NCI-H69 (cell line): ENCODE data around the gene SLC38A10.
"Not testable (repeated sequence)": the region's sequence is repeated elsewhere in the genome, so short reads cannot be mapped to it uniquely, and the experiment has no call there.

Source experiments
- DNase-seq: peaks from one replicate; lab custom pipeline; 2025; lab: John Stamatoyannopoulos, UW

SLC38A10 gene

GRCh38 chr17:81312624-81313325 is 17.7 kb upstream of the SLC38A10 start:
- no peak for DNase-seq

GRCh38 chr17:81311946-81312345 is 16.8 kb upstream of the SLC38A10 start:
- DNase-seq, result no peak

GRCh38 chr17:81310949-81311550 is 15.9 kb upstream of the SLC38A10 start:
- no peak for DNase-seq

GRCh38 chr17:81309859-81310839 is 15.0 kb upstream of the SLC38A10 start:
- DNase-seq, result no peak

DNA sequence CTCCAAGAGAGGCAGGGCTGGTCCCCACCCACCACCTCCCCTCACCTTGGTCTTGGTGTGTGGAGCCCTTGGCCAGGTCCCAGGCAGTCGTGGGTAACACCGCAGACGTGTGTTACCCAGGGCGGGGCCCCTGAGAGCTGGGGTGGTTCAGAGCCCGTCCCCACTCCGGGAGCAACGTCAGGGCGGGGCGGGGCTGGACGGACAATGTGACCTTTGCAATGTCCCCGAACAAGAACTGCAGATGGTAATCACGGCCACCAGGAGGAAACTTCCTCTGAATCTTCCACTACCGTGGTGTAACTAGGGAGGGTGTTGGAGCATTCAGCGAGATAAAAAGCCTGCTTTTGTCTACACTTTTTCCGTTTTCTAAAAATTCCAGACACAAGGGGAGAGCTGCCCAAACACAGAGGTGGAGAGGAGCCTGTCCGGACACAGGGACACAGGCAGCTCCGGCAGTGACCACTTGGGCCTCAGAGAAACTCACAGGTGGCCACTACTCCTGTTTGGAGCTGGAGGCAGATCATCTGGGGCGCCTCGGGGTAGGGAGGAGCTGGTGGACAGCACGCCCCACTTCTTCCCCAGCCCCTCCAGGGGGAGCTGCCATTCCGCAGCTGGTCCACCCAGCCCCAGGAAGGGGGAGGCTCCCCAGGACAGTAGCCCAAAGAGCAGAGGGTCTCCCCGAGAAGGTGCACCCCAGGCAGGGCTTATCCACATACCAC is 14.2 kb upstream of the SLC38A10 start:
- DNase-seq, result peak; percentile 70

GRCh38 chr17:81308784-81309139 is 13.7 kb upstream of the SLC38A10 start:
- not testable (repeated sequence) for DNase-seq

DNA sequence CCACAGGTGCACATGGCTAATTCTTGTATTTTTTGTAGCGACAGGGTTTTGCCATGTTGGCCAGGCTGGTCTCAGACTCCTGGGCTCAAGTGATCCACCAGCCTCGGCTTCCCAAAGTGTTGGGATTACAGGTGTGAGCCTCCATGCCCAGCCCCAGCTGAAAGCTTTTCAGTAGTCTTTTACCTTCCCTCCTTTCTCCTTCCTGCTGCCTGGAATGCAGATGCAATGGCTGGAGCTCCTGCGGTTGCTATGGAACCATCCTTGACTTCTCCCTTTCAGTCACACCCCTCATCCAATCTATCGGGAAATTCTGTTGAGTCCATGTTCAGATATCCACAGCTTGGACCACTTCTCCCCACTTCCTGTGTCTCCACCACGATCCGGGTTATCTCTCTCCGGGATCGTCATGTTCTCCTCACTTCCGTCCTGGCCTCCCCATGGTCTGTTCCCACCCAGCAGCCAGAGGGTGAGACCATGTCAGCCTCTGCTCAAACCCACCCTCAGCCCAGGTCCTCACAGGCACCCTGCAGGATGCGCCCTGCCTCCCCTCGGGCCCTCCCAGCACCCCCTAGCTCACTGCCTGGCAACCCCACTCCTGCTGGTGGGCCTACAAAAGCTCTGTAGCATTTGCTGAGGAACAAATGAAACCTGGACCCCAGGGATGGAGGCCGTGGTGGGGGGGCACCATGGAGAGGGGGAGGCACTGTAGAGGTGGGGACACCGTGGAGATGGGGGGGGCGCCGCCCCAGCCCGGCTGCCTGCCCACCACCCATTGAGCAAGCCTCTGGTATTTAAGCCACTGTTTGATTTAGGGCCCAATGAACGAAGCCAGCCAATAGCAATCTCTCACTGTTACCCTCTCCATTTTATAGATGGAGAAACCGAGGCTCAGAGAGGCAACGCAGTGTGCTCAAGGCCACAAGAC is 12.8 kb upstream of the SLC38A10 start:
- DNase-seq, result no peak

DNA sequence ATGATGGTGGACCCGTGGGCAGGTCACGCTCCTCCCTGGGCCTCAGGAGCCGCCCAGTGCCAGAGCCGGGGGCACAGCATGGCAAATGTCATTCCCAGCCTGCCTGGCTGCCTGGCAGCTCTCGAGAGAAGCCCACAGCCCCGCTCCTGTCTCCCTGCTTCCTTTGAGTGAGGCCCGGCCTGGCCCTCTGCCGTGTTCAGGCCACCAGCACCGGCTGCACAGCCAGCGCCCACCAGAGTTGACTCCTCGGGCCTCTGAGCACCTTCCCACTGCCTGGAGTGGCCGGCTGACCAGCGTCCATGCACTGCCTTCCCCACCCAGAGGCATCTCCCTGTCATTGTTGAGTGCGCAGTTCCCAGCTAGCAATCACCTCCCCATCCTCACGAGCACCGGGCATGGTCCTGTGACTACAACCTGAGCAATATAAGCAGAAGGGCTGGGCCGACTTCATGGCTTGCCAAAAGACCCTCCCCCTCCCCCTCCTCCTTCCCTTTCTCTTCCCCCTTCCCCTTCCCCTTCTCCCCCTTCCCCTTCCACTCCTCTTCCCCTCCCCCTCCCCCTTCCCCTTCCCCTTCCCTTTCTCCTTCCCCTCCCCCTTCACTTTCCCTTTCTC is 11.9 kb upstream of the SLC38A10 start:
- DNase-seq, result peak; percentile 46

GRCh38 chr17:81306491-81306890 is 11.4 kb upstream of the SLC38A10 start:
- no peak for DNase-seq

GRCh38 chr17:81305051-81305630 is 10.0 kb upstream of the SLC38A10 start:
- DNase-seq, result no peak

DNA sequence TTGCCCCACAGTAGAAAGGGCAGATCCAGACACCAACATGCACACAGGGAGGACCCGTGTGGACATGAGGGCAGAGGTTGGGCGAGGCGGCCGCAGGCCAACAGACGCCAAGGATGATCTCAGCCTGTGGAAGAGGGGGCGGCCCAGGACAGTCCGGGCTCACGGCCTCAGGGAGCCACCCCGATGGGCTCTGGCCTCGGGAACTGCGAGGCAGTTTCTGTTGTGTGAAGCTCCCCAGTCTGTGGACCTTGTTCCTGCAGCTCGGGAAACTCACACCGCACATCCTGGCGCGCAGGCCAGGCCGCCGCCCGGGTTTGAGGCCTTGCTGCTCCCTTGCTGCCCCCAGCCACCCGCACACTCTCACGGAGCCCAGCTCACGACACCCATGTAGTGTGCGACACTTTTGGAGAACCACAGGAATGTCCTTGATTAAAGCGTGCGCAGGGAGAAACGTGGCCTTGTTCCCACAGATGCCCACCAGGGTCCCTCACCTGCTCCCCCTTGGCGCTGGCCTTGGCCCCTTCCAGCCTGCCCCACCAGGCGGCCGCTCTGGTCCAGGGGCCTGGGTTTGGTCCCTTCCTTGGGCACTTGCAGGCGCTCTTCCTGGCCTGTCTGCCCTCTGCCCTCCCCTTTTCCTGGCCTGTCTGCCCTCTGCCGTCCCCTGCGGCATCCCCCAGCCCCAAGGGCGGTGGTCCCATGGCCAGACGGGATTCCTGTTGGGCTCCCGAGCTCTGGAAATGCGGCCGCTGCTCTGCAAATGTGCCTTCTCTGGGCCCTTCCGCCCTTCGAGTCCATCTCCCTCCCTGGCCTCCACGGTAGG is 9.3 kb upstream of the SLC38A10 start:
- no peak for DNase-seq

- no peak for DNase-seq
Measured at GRCh38 chr17:81303385-81303784, 8.3 kb upstream of the SLC38A10 start.

- DNase-seq, result no peak
Measured at GRCh38 chr17:81302861-81303333, 7.8 kb upstream of the SLC38A10 start.

DNA sequence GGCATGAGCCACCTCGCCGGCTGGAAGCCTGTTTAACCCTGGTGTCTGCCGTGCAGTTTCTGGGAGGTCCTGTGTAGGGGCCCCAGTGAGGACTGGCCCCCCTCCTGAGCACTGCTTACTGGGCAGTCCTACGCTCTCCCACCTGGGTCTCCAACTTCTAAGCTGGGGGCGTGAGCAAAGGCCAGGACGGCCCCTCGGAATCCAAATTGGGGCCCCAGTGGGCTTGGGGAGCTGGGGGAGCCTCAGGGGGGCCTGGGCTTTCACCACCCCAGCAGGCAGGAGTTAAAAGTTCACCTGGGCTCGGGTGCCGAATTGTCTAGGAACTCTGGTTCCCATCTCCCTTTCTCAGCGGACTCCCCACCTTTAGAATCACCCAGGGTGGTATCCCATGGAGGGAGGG is 7.2 kb upstream of the SLC38A10 start:
- DNase-seq, result no peak

DNA sequence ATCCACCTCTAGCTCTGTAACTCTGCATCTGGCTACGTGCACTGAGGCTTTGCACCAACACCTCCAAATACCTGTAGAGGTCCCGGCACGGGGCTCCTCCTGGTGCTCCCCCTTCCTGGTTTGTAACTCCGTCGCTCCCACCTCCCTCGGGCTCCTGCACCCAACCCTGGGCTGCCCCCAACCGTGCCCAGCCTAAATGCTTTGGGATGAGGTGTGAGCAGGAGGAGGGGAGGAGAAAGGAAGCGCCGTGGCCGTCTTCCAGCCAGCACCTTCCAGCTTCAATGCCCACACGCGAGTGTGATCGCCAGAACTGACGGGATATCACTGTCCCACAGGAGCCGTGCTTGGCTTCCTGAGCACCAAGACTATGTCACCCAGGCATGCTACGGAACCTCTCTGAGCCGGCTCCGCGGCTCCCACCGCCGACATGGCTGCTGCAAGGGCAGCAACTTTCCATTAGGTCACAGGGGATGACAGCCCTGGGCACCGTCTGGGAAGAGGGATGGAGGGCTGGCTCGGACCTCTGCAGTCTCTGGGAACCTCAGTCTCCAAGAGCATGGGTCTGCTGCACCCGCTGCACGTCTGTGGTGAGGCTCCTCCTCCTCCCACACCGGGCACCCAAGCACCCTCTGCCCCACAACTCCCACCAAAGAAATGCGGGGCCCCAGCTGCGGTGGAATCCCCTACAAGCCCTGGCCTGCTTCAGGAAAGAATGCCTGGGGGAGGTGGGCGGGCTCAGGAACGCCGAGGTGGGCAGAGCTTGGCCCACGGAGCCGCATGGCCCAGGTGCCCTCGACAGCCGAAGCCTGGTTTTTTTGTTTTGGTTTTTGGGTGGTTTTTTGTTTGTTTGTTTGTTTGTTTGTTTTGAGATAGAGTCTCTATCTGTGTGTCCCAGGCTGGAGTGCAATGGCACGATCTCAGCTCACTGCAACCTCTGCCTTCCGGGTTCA is 6.4 kb upstream of the SLC38A10 start:
- DNase-seq, result no peak

DNA sequence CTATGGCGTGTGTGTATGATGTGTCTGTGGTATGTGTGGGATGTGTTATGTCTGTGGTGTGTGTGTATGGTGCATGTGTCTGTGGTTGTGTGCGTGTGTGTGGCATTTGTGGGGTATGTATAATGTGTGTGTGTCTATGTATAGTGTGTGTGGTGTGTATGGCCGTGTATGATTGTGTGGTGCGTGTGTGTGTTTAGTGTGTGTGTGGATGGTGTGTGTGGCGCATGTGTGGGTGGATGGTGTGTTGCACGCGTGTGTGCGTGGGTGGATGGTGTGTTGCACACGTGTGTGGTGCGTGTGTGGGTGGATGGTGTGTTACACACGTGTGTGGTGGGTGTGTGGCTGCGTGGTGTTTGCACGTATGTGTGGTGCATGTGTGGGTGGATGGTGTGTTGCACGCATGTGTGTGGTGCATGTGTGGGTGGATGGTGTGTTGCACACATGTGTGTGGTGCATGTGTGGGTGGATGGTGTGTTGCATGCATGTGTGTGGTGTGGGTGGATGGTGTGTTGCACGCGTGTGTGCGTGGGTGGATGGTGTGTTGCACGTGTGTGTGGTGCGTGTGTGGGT is 5.6 kb upstream of the SLC38A10 start:
- no peak for DNase-seq

DNA sequence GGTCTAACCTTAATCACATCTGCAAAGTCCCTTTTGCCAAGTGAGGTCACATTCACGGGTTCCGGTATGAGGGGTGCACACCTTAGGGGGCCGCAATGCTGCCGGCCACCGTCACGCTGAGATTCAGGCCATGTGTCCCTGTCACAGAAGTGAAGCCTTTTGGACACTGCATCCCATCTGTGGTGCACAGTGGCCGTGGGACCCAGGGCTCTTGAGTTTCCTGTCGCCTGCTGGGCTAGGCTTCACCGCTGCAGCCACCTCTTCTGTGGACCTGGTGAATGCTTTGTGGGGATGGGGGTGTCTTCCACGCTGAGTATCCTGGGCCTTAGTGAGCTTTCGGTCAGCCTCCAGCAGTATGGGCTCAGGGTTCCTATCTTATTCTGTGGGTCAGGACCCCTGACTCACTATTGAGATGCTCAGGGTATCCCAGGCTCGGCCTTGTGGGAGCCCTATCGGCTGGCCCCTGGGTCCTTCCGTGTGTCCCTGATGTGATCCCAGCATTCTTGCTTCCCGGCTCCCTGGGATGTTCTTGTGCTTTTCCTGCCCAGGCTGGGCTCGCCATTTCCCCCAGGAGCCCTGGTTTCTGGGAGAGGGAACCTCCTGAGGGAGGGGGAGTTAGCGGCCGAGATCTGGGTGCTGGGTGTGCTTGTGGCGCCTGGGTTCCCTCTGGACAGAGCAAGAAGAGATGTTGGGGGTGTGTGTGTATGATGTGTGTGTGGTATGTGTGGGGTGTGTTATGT is 4.9 kb upstream of the SLC38A10 start:
- no peak for DNase-seq
